HL-60/S4 (cell line): Measurements from ENCODE around the gene ORAI2.
"Not testable (repeated sequence)": the region's sequence is repeated elsewhere in the genome, so short reads cannot be mapped to it uniquely, and the experiment has no call there.

Source experiments
- in situ Hi-C: fragments of 300-500 bp; cut with MboI; formaldehyde crosslinking; loops from 2 replicates; pipeline ENCODE4 v1.14.3; 2022; ENCODE audit warnings: low sequenced_read_pairs

Gene ORAI2

DNA sequence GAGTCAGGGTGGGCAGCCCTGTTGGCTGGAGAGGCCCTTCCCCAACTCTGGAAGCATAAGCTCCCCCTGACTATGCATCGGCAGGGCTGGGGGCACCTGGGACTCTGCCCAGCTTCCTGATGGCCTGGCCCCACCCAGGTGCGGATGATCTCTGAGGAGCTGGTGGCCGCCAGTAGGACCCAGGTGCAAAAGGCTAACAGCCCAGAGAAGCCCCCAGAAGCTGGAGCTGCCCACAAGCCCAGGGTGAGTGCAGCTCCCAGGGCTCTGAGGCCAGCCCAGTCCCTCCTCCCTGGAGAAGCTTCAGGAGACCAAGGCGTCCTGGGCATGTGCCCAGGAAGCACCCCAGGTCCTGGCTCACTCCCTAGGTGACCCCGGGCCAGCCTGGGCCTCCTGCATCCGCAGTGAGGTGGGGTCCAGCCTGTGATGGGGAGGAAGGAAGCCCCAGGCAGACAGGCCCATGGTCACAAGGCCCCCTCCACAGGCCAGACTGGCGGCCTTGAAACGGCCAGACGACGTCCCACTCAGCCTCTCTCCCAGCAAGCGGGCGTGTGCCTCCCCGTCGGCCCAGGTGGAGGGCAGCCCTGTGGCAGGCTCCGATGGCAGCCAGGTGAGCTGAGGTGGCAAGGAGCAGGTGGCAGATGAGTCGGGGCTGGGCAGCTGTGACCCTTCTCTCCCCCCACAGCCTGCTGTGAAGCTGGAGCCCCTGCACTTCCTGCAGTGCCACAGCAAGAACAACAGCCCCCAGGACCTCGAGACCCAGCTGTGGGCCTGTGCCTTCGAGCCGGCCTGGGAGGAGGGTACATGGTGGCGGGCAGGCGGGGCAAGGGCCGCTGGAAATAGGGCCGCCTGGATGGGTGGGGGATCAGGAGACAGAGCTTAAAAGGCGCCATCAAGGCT is 34.5 kb downstream of the ORAI2 start:
- in situ Hi-C loops, result no loop called here

DNA sequence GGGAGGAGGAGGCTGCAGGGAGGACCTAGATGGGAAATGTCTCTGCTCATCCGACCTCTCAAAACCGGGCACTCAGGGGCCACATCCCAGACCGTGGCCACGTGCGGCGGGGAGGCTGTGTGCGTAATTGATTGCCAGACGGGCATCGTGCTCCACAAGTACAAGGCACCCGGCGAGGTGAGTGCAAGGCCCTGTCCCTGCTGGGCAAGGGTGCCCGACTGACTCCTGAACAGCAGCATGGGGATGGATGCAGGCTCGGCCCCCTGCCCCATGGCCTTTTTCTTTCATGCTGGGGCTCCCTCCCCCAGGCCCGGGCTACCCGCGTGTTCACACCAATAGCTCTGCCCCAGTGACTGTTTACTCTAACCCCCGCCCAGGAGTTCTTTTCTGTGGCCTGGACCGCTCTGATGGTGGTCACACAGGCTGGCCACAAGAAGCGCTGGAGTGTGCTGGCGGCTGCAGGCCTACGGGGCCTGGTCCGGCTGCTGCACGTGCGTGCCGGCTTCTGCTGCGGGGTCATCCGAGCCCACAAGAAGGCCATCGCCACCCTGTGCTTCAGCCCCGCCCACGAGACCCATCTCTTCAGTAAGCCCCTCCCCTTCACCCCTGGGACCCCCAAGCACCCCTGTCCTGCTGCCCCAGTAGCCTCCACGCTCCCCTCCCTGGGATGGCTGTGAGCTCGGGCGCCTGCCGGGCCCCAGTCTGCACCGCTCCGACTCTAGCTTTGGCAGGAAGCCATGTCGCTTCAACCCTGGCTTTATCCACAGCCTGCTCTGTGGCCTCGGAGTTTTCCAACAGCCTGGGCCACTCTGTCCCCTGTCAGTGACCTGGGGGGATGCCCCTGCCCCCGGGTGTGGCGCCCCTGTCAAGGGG is 35.3 kb downstream of the ORAI2 start:
- in situ Hi-C loops, result no loop called here

DNA sequence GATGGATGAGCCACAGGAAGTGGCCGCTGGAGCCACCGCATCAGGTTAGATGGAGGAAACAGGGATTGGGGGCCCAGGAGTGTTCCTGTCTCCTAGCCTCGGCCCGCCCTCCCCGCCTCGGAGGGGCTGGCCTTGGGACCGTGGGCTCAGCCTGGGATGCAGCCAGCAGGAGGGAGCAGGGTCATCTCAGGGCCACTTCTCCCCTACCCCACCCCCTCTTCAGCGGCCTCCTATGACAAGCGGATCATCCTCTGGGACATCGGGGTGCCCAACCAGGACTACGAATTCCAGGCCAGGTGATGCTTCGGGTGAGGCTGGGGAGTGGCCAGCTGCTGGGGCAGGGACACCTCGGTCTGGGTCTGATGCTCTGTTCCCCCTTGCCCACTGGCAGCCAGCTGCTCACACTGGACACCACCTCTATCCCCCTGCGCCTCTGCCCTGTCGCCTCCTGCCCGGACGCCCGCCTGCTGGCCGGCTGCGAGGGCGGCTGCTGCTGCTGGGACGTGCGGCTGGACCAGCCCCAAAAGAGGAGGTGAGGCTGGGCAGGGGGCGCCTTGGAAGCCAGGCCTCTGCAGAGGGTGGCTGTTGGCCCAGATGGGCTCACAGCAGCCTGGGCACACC is 36.1 kb downstream of the ORAI2 start:
- in situ Hi-C loops, result no loop called here

DNA sequence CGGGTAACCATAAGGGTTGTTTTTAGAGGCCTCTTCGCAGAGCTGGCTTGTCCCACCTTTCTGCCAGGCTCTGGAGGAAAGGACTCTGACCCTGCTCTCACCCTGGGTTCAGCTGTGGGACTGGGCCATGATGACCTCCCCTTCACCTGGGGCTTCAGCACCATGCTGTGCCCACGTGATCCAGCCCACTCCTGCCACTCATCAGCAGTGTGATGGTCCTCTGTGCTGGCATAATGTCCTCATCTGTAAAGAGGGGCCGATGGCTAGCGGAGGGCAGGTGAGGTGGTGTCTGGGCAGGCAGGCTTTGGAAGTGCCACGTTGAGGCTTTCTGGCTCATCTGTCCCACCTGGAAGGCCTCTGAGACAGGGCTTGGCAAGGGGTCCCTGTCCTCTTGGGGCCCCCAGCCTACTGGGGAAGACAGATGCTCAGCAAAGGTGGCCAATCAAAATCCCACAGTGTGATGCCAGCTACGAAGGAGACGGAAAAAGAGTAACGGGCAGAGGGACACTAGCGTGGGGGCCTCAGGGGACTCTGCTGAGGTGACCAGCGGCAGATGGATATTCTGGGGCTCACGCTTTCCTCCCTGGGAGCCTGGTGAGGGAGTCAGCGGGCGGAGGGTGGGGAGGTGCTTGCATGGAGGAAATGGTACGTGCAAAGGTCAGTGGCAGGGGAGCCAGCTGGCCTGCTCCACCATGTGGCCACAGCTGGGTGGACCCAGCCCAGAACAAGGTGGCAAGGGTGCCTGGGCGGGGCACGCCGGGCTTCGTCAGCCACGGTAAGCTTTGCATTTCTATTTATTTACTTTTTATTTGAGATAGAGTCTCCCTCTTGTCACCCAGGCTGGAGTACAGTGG is 36.8 kb downstream of the ORAI2 start:
- in situ Hi-C loops, result no loop called here

DNA sequence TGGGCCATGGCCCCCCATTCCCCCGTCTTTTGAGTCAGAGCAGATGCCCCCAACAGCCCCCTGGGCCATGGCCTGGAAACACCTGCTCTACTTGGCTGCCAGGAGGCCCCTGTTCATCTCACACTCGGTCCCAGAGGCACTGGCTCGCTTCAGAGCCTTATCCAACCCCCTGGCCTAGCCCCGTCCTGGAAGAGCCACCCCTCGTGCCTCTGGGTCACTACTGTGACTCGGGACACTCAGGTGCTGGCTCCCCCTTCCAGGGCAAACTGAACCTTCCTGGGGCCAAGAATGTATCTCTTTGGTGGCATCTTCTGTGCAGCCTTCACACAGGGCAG is 38.4 kb downstream of the ORAI2 start:
- in situ Hi-C loops, result no loop called here

DNA sequence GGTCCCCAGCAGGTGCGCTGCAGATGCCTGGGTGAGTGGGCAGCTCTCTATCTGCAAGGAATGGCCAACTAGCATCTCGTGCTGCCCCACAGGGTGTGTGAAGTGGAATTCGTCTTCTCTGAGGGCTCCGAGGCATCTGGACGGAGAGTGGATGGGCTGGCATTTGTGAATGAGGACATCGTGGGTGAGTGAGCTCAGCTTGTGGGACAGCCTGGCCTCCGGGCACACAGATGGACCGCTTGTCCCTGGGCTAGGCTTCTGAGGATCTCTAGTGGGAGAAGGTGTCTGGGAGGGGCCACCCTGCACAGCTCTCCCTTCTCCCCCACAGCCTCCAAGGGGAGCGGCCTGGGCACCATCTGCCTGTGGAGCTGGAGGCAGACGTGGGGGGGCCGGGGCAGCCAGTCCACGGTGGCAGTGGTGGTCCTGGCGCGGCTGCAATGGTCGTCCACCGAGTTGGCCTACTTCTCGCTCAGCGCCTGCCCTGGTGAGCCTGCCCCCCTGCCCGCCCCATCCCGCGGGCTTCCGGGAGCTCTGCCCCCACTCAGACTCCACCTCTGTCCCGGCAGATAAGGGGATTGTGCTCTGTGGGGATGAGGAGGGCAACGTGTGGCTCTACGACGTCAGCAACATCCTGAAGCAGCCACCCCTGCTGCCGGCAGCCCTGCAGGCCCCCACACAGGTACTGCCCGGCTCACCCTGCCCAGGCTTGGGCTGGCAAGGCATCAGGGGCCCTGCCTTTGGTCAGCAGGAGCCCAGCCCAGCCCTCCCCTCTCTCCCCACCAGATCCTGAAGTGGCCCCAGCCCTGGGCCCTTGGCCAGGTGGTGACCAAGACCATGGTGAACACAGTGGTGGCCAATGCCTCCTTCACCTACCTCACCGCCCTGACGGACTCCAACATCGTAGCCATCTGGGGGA is 39.0 kb downstream of the ORAI2 start:
- in situ Hi-C loops, result no loop called here

DNA sequence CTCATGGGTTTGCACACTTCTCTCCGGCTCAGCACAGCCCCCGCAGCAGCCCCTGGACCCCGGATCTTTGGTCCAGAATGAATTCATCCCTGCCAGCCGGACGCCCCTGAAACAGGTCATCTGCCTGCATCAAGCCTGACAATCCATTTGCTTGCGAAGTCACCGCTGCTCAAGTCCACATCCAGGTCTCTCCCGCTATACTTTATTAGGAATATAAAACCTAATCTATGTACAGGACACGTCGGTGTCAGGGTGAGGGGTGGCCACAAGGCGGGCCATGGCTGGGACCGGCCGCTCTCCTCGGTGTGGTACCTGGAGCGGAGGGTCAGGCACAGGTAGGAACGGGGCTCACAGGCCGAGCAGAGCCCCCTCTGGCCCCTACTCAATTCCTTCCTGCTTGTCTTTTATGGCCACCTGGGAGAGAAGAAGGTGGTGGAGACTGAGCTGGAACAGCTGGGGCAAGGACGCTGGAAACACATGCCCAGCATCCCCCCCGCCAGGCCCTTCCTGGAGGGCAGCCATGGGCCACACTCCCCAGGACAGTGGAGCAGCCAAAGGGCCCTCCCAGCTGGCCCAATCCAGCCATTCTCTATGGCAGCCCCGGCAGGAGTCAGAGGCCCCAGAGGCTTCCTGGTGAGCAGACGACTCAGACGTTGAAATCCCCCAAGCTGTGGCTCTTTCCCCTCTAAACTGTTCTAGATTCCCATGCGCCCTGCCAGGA is 40.1 kb downstream of the ORAI2 start:
- in situ Hi-C loops, result no loop called here

DNA sequence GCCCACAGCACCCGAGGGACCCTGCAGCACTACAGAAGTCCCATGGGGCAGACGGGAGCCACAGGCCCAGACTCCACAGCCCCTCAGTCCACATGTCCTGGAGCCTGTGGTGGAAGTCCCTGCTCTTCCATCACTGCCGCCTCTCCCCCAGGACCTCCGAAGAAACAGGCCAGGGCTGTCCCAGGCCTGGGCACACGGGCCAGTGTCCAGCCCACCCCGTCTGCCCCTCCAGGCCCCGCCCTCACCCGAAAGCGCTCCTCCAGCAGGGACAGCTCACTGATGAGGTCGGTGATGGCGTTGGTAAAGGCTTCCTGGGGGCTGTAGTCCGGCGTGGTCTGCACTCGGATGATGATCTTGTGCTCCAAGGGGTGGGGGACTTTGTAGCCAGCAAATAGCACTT is 40.7 kb downstream of the ORAI2 start:
- in situ Hi-C loops, result not testable (repeated sequence)

DNA sequence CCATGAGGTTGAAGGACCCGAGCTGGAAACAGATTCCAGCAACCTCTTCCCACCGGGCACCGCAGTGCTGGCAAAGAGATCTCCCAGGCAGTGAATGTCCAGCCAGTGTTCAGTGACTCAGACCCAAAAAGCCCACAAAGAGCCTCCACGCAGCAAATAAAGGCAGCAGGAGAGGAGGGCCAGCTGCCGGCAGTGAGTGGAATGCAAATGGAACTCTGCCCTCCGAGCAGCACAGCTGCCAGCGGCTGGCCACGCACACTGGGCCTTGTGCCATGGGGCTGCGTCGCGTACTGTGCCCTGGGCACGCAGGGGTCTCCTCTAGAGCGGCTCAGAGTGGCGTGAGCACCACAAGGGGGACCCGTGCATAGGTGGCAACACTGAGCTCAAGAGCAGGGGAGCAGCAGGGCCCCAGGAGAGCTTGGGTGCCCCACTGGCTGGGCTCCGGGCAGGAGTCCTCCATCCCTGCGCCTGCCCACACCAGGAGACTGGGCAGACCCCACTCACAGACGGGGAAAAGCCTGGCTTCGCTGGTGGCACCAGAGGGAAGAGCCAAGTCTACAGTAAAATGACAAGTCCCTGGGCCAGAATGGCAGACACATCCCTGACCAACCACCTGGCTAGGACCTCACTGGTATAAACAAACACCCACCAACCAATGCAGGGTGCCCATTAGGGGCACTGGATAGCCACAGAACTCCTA is 41.5 kb downstream of the ORAI2 start:
- in situ Hi-C loops, result not testable (repeated sequence)

DNA sequence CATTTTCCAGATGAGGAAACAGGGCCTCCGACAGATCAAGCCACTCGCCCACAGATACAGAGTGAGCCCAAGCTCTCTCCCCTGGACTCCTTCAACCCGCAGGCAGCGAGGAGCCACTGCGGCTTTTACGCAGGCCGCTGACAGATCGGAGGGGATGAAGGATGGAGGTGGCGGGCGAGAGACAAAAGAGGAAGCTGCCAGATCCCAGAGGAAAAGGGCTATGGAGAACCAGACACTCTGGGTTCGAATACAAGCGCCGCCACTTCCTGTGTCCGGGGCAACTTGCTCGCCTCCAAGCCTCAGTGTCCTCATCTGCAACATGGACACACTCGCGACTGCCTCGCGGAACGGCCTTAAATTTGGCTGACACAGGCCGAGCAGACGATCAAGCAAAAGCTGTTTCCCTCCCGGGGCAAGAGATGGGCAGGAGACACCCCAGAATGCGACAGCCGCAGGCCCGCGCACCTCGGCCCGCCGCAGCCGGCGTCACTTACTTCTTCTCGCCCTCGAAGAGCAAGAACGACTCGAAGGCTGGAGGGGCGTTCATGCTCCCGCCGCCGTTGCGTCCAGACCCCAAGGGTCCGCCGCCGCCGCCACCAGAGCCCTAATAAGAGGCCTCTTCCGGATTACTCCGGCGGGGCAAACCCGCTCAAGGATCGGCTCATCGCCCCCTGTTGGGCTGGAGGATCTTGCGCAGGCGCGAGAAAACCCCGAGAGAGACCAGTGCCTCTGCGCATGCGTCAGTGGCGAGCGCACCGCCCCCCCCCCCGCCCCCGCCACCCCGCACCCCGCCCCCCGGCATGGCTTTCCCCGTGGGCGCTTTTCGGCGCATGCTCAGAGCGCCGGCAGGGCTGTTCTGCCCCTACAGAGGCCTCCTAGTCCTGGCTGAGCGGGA is 45.2 kb downstream of the ORAI2 start, which contains the start of gene POLR2J:
TSS of gene POLR2J (minus strand) at position 609 of the 895 bp plus-strand sequence. CDS start at position 547, 62 bp downstream.
- in situ Hi-C loops, result not testable (repeated sequence)

DNA sequence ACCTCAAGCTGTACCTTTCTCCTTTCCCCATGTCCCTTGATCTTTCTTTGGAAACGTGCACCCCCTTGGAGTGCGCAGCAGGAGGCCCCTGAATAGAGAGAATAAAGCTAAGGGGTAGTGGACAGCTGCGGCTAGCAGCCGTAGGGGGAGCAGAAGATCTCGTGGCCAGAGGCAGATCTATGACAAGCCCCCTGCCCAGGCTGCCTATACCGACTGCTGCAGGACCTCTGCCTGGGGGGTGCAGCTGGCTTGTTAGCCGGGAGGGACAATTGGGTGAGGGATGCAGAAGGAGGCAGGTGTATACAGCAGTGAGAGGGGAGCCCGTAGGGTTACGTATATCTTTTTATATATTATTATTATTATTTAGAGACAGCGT is 45.8 kb downstream of the ORAI2 start:
- in situ Hi-C loops, result not testable (repeated sequence)

DNA sequence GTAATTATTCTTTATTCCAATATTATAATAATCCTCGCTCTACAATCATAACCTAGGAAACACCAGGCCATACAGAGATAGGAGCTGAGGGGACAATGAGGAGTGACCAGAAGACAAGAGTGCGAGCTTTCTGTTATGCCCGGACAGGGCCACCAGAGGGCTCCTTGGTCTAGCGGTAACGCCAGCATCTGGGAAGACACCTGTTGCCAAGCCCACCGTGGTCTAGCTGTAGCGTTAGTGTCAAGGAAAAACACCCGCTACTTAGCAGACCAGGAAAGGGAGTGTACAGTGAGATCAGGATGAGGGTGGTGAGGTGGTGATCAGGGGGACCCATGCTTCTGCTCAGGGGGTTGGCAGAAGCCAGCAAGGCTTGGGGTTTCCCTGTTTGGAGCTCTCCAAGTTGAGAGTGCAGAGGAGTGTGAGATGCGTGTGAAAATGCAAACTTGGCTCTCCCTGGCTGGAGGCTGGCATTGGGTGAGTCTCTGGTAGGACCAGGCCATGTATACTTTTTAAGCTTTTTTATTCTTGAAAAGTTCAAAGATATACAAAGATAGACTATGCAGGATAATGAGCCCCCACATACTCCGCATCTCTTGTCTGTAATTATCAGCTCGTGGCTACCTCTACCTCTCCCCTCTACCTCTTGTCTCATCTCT is 46.7 kb downstream of the ORAI2 start:
- in situ Hi-C loops, result not testable (repeated sequence)

DNA sequence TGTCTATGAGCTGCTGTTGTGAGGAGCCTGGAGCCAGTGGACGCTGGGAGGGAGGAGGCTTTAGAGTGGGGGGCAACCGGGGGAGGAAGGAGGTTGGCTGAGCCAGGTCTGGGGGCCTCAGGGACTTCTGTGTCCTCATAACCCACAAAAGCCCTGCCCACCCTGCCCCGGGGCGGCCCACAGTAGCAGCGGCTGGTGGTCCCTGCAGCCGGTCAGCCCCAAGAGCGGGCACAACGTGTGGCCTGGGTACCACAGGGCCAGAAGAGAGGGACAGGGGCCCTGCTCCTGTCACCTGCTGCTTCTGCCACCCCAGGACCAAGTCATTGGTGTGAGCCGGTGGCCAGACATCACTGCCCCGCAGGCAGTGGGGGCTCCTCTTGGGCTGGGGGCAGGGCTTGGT is 48.6 kb downstream of the ORAI2 start:
- in situ Hi-C loops, result not testable (repeated sequence)

DNA sequence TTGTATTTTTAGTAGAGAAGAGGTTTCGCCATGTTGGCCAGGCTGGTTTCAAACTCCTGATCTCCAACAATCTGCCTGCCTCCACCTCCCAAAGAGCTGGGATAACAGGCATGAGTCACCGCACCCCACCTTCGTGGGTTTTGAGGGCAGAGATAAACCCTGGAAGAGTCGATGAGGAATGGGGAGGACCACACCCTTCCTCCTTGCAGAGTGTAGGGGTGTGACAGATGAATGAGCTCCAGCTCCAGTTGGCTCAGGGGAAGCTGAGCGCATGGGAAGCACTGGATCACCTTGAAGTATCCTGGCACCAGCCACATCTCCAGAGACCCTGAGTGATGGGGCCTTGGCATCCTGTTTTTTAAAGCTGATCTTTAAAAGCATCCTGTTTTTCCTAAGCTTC is 50.9 kb downstream of the ORAI2 start:
- in situ Hi-C loops, result not testable (repeated sequence)

DNA sequence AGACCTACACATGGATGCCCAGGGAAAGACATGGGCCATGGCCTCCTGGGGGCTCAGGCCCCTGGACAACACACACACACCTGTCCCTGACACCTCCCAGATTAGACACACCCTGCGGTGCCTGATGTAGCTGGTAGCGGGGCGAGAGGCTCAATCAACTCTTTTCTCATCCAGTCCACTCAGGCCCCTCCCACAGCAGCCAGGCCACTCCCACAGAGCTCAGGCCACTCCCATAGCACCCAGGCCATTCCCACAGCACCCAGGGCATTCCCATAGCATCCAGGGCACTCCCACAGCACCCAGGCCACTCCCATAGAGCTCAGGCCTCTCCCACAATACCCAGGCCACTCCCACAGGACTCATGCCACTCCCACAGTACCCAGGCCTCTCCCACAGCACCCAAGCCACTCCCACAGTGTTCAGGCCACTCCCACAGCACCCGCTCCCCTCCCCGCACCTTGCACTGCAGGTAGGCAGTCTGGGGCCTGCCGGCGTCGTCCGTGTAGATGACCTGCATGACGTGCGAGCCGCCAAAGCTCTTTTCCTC is 57.2 kb downstream of the ORAI2 start:
- in situ Hi-C loops, result not testable (repeated sequence)

DNA sequence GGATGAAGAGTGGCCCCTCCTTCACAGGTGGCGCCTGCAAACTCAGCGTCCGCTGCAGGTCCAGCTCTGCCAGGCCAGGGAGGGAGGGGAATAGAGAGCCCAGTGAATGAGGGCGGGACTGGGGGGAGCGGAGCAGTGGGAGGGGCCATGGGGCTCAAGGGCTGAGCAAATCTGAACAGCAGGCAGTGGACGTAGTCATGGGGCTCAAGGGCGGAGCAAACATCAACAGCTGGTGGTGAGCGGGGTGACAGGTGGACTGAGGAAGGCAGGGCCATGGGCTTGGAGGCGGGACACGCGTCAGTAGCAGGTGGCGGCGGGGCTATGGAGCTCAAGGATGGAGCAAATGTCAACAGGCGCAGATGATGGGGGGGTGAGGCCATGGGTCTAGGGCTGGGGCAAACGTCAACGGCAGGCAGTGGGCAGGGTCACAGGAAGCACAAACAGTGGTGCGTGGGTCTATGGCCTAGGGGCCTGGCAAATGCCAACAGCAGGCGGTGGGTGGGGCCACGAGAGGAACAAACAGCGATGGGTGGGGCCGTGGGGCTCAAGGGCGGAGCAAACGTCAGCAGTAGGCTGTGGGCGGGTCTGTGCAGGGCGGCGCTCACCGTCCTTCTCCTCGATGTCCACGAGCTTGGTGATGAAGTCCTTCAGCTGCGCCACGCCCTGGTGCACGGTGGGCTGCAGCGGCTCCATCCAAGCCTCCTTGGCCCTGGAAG is 60.0 kb downstream of the ORAI2 start:
- in situ Hi-C loops, result not testable (repeated sequence)
